Medulla oblongata (tissue), 1 donor: Measurements from ENCODE around the gene TTF2.
"Not testable (repeated sequence)": the region's sequence is repeated elsewhere in the genome, so short reads cannot be mapped to it uniquely, and the experiment has no call there.

Experiments
- DNase-seq: peaks from one replicate; pipeline ENCODE4 v3.0.0-alpha.2; 2015; ENCODE audit errors: extremely low spot score

Gene TTF2

DNA sequence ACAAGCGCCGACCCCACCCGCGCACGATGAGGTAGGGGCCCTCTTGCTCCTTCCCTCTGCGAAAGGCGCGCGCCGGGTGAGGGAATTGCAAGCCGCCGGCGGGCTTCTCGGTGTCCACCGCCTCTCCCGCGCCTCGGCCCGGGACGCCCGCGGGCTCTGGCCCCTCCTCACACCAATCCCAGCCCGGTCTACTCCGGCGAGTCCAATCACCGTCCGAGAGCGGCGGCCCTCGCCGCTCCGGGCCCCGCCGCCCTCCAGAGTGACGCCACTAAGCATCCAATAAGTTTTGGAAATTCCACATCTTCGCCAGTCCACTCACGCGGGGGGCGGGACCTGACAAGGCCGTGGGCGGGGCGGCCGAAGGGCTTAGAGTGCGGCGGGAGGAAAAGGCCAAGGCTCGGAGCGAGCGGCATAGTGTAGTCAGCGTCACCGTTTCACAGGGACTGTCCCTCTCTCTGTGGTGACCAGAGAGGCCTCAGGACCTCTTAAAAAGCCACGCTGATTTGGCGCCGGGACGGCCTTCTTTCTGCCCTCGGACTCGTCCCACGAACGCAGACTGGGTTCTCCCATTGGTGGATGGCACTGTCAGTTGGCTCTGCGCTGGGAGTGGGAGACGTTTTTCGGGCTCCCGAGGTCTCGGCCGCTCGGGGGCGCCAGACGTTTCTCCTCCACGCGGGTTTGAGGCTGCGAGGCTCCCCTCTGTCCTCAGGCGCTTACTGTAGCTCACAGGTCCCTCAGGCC is 61.6 kb downstream of the TTF2 start, which contains the start of gene TRIM45:
TRIM45 (minus strand) TSS at position 161 of the 741 bp plus-strand sequence. CDS start 548 bp downstream, outside the sequence.
- DNase-seq, result peak; percentile 98

DNA sequence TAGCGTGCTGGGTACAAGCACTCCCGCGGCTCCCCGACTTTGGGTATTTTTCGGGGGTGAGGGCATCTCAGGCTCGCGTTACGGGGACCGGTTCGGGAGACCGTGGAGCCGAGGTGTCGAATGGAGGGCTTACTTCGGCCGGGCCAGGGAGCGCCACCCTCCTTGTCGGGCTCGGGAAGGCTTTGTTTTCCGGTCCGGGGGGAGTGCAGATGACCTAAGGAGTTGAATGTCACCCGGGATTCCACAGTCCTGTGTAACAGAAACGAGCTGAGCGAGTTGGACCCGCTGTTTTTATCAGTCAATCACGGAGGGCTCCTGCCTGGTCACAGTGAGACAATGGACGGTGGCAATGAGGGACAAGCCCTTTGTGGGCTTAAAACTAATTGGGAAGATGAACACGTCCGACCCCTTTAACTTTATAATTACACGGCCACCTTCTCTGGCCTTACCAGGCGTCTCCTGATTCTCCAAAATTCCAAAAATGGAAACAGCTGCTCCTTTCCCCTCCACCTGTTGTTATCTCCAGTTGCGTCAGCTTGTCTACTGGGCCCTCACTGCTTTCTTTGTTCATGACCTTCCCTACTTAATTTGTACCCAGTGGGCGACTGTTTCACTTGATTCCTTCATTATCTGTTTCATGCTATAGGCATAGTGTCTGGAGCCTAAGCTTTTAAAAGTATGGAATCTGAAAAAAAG is 62.4 kb downstream of the TTF2 start:
- DNase-seq, result peak; percentile 13

DNA sequence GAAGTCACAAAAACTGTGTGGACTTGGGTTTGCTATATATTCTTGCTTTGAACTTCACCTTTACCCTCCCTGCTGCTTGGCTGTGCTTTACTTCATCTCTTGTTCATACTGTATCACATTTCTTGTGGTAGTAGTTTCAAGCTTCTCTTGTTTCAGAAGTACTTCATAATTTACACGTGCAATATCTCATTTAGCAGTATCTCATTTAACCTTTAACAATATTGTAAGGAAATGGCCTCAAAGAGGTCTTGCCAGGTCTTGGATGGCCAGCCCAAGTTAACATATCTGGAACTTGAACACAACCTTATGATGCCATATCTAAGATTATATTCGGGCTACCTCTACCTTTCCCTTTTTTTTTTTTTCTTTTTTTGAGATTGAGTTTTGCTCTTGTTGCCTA is 63.1 kb downstream of the TTF2 start:
- no peak for DNase-seq

DNA sequence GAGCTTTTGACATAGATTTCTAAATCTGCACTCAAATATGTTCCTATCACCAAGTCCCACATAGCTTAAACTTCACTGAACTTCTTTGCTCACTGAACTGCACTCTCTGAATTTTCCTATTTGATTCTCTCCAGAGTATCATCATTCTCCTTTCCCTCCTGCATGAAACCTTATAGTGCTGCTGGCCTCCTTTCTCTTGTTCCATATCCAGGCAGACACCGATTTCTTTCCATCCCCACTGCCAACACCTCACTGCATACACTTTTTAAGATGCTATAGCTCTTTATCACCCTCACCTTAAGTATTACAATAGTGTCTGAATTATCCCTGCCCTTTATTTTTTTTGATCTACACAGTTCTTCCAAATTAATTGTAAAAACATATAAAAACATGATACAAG is 64.5 kb downstream of the TTF2 start:
- DNase-seq, result no peak

DNA sequence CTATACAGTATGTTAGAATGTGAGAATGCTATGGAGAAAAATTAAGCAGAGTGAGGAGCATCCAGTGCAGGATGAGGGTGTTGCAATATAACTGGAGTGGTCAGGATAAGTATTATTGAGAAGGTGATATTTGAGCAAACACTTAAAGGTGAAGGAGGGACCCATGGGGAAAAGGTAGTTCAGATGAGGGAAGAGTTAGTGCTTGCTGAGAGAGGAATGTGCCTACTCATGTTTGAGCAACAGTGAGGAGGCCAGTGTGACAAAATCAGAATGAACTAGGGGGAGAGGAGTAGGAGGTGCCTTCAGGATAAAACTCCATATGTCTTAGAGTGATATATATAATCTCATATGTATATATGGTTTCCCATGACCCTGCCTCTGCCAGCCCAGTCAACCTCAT is 67.7 kb downstream of the TTF2 start:
- no peak for DNase-seq

DNA sequence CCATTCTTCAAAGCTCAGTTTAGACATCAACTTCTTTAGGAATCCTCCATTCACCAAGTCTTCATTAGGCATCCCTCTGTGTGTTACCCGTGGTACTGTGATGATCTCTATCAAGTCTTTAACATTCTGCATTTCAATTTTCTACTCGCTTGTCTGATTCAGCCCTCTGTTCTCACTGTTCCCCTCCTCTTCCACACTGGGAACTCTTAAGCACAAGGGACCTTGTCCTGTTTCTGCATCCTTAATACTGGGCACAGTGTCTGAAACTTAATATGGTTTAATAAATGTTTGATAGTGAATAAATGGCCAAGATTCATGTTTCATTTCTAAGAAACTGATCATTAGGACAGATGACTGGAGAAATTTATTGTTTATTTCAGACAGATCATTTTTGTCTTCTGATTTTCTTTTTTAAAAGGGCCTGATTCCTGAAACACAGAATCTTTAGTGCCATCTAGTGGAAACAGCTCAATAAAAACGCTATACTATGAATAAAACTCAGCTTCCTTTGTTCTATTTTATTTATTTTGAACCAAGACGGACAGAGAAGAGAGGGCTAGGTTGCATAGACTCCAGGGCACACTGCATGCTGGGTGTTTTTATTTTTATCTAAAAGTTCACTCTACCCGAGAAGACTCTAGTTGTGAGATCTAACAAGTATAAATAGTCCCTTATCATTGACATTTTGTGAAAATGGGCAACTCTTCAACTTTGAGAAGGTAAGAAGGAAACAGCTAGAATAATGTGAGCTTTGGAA is 68.4 kb downstream of the TTF2 start:
- DNase-seq, result peak; percentile 68

DNA sequence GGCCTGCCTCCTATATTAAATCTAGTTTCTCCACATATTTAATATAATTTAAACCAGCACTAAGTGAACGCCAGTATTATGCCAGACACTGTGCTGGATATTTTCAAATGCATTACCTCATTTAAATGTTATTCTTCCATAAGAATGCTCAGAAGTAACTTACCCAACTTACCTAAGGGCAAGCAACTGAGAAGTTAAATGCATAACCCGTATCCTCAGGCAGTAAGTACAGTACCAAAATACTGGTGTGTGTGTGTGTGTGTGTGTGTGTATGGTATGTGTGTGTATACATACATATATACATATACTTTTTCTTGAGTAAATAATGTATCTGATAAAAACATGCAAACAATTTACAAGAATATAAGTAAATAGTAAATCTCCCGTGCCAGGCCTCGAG is 70.4 kb downstream of the TTF2 start:
- DNase-seq, result no peak

DNA sequence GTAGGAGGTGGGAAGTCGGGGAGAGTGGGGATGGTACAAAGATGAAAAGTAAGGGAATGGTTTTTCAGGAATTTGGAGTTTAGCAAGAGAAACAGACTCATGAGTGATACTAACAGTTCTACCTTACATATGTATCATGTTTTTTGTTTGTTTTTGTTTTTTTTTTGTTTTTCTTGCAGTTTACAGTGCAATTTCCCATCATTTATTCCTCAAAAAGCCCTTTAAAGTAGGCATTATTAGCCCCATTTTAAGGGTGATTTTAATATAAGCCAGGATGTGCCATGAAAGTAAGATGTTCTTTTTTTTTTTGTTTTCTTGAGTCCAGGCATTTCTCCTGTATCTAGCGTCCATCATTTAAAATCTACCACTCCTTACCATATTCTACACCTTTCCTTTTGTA is 75.2 kb downstream of the TTF2 start:
- no peak for DNase-seq

DNA sequence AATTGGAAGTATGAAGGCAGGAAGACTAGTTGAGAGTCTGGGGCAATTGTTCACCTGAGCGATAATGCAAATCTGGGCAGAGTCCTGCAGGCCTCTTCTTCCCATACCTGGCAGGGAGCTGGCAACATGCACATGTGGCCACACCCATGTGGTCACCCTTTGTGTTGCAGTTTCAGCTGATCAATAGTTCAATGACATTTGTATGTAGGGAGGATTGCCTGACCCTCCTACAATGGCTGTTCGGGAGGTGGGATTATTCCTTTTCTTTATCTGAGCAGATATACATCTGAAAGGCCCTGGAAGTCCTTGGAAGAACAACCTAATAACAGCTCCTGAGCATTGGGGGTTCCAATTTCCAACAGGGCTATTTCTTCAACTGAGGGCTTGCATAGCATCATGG is 76.6 kb downstream of the TTF2 start:
- no peak for DNase-seq

DNA sequence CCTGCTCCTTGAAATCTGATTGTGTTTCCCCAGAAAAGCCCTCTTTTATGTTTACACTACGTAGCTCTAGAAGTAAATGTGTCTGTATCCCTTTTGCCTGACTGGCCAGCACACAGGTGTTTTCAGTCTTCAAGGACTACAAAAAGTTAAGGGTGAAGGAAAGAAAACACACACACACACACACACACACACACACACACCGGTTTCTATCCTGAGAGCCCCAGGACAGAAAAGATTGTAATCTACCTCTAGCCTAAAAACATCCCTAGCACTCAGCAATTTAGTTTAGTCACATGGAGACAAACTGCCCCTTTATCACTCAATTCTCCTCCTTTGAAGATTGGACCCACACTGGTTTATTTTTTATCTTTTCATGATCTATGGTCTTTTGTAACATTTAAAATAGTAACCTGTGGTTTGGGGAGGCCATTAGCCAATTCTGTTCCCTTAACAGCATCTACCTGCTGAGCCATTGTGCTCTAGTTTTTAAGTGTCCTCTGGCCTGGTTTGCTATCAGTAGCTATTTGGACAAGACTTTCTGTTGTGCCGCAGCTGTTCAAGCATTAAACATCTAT is 77.2 kb downstream of the TTF2 start:
- DNase-seq, result no peak

DNA sequence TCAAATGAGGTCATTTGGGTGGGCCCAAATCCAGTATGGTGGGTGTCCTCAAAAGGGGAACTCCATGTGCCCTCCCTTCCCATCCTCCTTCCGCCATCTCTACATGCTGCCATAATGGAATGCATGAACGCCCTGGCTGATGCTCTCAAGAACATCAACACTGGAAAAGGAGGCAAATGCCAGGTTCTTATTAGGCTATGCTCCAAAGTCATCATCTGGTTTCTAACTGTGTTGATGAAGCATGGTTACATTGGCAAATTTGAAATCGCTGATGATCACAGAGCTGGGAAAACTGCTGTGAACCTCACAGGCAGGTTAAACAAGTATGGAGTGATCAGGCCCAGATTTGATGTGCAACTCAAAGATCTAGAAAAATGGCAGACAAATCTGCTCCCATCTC is 78.0 kb downstream of the TTF2 start:
- DNase-seq, result no peak

DNA sequence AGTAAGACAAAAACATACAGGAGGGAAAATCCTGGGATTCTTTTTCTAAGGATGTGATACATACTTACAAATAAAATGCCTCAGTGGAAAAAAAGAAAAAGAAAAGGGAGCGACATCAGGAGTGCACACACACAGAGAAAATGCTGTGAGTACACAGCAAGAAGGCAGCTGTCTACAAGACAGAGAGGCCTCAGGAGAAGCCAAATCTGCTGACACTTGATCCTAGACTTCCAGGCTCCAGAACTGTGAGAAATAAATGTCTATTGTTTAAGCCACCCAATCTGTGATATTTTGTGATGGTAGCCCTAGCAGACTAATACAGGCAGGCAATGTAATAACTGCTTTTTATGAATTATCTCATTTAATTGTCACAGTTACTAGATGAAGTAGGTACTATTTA is 78.4 kb downstream of the TTF2 start:
- DNase-seq, result no peak

DNA sequence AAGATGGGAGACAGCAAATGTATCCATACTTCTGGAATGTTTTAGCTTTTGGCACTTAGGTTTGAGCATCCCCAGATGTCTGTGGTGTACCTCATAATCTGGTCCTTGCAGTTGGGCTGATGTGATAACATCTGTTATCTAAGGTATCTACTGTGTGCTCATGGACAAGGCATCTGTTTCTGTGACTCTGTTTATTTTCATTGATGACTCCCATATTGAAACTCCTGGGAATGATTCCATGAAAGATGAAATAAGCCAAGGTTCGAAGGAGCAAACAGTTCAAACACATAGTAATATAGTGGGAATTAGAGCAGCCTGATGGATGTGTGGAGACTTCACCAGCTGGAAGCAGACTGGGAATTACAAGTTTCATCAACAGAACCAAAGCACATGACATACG is 82.1 kb downstream of the TTF2 start:
- no peak for DNase-seq

DNA sequence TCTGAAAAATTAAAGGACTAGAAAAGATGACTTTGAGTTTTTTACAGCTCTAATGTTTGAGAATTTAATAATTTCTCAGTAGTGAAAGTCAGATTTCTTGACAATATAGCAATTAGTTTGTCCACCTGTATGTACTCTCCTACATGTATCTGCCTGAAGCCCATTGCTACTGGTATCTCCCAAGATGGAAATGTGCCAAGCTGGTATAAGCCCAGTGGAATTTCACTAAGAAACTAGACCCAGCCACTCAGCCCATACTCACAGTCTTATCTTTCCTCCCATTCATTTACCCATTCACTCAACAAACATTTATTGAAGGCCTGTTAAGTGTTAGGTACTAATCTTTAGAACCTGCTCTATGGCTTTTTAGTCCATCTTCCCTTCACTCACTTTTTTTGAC is 83.0 kb downstream of the TTF2 start:
- DNase-seq, result no peak

DNA sequence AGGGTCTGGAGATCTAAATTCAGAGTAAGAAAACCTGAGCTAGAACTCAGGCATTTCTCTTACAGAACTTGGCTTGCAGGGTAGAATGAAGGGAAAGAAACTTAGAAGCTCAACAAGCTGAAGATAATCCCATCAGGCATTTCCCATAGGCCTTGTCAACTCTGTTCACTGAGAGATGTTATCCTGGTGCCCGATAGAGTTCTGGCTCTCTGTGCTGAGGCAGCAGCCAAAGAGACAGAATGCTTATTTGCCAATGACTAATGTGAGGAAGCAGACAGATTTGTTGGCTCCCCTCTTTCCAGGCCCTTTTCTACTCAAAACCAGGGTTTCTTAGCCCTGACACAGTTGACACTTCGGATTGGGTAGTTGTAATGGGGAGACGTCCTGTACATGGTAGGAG is 83.7 kb downstream of the TTF2 start:
- DNase-seq, result no peak

DNA sequence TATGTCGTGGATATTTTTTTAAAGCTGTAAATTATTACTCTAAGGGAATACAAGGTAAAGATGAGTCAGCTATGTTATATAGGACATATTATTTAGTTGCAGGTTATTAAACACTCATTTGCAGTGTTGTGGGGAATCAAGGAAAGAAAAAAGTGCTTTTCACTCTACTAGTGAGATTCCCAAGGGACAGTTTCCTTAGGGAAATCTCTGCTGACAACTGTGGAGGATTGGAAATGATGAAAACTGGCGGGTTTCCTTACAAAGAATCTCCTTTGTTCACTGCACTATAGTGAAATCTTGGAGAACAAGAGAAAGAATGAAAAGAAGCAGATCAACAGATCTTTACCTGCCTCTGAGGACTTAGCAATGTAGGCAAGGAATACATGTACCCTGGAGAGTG is 85.9 kb downstream of the TTF2 start:
- no peak for DNase-seq

DNA sequence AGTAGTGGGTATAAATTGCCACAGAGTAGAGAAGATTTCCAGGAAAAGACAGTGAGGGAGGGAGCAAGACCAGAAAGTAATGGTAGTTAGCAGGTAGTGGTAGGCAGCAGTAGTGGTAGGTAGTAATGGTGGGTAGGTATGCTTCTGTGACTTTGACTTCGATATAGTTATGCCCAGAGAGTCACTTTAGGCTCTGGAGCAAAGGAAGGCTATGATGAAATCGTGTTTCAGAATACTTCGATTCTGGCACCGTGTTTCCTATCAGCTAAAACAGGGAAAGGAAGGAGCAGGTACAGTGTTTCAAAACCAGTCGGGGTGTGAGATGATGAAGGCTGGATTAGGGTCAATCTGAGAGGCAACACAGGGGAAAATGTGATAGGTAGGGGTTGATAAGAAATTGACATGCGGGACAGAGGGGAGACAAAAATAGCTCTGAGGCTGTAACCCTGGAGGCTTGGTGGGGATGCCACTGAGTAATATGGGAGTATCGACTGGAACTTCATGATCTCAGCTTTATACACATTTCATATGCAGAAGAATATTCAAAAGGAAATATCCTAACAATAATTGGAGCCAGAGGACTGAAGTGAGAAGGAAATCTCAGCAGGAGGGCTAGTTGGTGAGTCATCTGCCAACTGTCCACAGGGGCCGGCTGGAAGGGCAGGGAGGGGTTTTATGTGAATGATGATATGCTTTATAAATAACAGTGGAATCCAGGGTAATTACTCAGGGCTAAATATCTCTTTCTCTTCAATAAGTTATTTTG is 86.6 kb downstream of the TTF2 start:
- no peak for DNase-seq

DNA sequence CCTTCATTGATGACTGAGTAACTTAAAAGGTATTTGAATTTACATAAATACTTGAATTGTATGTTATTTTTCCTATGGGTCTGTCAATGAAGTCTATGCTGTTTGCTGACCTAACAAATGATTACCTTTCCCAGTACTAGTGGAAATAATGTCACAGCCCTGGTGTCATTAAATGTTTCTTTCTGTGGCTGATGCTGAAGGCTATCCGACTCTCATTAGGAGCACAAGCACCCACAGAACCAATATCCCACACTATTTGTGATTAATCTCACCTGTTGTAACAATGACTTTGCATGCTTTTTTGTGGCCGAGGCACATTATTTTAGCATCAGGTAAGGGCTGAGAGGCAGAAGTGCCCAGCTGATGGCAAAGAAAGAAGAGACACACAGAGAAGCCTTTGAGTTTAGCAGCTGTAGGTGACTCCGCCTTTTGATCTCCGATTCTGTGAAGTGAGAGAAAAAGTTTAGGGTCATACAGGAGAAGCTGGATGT is 87.3 kb downstream of the TTF2 start:
- no peak for DNase-seq

DNA sequence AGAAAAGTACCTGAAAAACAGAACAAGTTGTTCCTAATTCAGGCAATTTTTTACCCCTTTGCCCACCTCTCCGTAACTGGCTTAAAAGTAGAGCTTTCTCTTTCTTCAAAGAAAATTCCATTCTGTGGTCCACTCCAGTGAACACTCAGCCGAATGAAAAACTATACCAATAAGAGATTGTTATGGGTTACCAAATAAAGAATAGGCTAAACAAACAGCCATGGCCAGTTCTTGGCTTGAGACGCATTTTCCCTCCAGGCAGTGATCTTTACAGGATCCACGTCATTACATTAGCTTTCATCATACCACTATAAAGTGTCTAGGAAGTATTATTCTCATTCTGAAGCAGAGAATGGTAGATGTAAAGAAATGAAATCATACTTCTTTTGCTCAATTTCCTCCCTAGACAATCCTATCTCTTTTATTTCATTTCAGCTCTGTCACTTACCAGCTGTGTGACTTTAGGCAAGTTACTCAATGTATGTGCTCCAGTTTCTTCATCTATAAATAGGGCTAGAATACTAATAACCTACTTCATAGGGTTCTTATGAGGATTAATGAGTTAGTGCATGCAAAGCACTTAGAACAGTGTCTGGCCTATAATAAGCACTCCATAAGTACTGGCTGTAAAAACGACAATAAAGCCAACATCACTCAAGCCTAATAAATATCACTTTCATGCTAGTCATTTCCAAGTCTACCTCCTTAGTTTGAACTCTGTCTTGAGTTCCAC is 87.9 kb downstream of the TTF2 start:
- DNase-seq, result no peak

DNA sequence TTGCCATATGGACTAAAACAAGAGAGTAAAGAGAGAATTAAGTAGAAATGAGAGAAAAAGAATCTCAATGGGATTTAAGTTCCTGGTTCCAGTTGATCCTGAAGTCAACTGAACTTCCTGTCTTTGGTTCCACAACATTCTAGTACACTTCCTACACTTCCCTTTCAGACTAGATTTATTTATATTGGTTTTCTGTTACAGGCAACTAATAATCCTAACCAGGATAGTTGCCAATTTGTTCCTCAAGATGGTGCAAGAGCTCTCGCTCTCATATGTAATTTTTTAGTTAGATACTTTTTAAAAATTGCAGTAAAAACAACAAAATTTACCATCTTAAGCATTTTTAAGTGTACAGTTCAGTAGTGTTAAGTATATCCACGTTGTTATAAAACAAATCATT is 90.2 kb downstream of the TTF2 start:
- no peak for DNase-seq

DNA sequence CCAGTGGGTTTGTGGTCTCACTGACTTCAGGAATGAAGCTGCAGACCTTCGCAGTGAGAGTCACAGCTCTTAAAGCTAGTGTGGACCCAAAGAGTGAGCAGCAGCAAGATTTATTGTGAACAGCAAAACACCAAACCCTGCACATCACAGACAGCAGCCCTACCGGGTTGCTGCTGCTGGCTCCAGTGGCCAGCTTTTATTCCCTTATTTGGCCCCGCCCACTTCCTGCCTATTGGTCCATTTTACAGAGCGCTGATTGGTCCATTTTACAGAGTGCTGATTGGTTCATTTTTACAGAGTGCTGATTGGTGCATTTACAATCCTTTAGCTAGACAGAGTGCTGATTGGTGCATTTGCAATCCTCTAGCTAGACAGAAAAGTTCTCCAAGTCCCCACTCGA is 91.2 kb downstream of the TTF2 start:
- DNase-seq, result not testable (repeated sequence)
